HG03571 (cell line): ENCODE measurements around the gene NLRP4.

Source experiments
- ATAC-seq: cut with Tn5 transposase; IDR thresholded peaks from one replicate; pipeline ENCODE4 v1.9.1; 2021; ENCODE audit not compliant: unreplicated experiment

The NLRP4 gene, protein sequence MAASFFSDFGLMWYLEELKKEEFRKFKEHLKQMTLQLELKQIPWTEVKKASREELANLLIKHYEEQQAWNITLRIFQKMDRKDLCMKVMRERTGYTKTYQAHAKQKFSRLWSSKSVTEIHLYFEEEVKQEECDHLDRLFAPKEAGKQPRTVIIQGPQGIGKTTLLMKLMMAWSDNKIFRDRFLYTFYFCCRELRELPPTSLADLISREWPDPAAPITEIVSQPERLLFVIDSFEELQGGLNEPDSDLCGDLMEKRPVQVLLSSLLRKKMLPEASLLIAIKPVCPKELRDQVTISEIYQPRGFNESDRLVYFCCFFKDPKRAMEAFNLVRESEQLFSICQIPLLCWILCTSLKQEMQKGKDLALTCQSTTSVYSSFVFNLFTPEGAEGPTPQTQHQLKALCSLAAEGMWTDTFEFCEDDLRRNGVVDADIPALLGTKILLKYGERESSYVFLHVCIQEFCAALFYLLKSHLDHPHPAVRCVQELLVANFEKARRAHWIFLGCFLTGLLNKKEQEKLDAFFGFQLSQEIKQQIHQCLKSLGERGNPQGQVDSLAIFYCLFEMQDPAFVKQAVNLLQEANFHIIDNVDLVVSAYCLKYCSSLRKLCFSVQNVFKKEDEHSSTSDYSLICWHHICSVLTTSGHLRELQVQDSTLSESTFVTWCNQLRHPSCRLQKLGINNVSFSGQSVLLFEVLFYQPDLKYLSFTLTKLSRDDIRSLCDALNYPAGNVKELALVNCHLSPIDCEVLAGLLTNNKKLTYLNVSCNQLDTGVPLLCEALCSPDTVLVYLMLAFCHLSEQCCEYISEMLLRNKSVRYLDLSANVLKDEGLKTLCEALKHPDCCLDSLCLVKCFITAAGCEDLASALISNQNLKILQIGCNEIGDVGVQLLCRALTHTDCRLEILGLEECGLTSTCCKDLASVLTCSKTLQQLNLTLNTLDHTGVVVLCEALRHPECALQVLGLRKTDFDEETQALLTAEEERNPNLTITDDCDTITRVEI

GRCh38 chr19:55836340-55836739 lies at the start of gene NLRP4:
TSS of gene NLRP4 (plus strand) at chr19:55836540. CDS start at chr19:55852081, 15,541 bp downstream.
- no peak for ATAC-seq

- no peak for ATAC-seq
Measured at GRCh38 chr19:55795021-55795420, 41.3 kb upstream of the NLRP4 start.

DNA sequence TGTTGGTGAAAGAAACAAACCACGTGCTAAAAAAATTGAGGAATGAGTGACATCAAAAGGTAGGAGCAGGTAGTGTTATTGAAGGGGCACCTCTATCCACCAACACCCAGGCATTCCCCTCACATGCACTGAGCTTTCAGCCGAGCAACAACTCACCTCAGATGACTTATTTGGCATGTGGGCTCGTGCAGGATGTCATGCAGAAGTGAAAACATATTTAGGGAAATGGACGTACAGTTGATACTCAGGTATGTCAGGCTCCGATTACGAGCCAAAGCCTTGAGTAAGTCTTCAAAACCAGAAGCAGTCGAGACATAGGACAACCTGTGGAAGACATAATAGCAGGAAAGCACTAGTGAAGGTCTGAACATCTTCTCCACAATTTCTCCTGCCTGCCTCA lies 34.9 kb upstream of the NLRP4 start:
- no peak for ATAC-seq

DNA sequence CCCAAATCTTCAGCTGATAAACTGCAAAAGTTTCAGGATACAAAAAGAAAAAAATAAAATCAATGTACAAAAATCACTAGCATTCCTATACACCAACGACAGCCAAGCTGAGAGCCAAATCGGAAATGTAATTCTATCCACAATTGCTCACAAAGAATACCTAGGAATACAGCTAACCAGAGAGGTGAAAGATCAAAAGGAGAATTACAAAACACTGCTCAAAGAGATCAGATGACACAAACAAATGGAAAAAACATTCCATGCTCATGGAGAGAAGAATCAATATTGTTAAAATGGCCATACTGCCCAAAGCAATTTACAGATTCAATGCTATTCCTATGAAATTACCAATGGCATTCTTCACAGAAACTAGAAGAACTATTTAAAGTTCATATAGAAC lies 34.1 kb upstream of the NLRP4 start:
- ATAC-seq: no peak

GRCh38 chr19:55809381-55810058 lies 26.8 kb upstream of the NLRP4 start:
- ATAC-seq: no peak

- ATAC-seq: no peak
Measured at GRCh38 chr19:55811340-55811739, 25.0 kb upstream of the NLRP4 start.

DNA sequence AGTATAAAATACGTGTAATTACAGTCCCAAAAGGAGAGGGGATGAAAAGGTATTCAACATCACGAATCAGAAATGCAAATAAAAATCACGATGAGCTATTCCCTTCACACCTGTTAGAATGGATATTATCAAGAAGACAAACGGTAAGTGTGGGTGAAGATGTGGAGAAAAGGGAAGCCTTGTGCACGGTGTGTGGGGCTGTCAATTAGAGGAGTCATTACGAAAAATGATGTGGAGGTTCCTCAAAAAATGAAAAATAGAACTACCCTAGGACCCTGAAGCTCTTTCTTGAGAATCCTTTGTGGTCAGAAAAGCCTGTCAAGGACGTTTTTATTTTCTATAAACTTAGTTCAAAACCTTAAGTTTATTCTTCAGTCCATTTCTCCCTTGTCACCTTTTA lies 23.9 kb upstream of the NLRP4 start:
- ATAC-seq: no peak

- no peak for ATAC-seq
Measured at GRCh38 chr19:55813906-55814305, 22.4 kb upstream of the NLRP4 start.

- ATAC-seq: no peak
Measured at GRCh38 chr19:55820037-55820436, 16.3 kb upstream of the NLRP4 start.

DNA sequence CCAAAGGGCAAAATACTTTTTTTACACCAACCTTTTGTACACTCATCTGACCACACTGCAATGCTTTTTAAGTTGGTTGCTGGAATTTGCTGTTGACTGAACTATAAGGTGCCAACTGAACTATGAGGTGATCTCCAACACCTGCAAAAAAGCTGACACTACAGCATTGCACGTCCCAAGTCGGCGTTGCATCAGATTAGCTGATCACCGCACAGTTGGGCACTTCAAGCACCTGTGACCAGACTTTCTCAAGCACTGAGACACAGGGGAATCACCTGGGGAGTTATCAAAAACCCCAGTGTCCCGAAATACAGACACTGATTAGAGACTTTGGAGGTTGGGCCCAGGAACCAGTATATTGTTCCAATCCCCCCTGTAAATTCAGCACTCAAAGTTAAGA lies 5.7 kb upstream of the NLRP4 start:
- ATAC-seq: no peak

DNA sequence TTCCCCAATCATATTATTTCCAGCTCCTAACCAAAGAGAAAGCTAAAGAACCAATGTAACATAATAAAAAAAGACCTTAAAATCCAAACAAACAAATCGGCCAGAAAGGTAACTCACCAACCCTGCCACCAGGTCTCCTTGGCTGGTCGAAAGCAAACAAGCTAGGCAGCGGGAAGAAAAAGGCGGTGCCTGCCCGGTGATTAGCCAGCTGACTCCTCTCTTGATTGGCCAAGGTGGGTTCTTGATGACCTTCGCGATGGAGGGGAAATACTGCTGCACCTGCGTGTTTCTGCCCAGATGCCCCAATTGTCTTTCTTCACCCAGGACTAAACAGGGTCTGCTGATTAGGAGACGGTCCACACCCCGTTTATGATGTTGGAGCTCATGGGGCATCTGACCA lies 4.5 kb upstream of the NLRP4 start, which contains the start of gene NLRP11:
NLRP11 (minus strand) TSS at position 154 of the 400 bp plus-strand sequence. CDS start 13,825 bp downstream, outside the sequence.
- ATAC-seq: no peak

DNA sequence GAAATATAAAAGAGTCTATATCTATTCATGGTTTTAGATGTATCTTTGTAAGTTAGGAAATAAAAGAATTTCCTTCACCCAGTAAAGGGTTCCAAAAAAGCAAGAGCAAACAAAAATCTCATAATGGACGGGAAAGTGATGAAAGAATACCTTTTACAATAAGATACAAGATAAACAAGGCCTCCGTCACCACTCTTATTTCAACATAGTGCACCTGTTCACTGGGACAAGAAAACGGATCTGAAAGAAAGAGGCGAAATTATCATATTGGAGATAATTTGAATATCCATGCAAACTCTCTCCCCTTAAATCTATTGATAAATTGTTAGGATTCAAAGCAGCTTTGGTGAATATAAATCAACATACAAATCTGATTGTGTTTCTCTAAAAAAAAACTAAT lies 3.7 kb upstream of the NLRP4 start:
- ATAC-seq: no peak

GRCh38 chr19:55838251-55838650 lies 1.9 kb downstream of the NLRP4 start:
- no peak for ATAC-seq

DNA sequence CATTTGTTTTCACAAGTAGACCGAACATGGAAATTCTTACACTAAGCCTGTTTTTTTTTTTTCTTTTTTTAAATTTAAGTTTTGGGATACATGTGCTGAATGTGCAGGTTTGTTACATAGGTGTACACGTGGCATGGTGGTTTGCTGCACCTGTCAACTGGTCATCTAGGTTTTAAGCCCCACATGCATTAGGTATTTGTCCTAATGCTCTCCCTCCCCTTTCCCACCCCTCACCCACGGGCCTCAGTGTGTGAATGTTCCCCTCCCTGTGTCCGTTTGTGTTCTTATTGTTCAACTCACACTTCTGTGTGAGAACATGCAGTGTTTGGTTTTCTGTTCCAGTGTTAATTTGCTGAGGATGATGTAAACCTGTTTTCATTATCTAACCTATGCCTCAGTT lies 2.6 kb downstream of the NLRP4 start:
- no peak for ATAC-seq

DNA sequence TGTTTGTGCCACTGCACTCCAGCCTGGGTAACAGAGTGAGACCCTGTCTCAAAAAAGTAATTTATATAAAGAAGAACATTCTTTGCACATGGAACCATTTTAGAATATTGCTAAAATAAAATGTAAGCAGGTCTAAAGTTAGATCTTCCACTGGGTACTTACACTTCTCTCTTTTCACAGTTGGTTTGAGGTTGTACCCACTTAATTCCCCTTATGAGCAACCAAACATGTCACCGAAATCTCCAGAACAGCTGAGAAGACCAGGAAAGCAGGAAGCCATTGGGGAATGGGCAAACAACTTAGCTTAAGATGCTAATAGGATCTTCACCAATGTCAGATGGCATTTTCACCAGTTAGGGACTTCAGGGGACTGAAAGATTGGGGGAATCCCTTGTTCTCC lies 18.8 kb downstream of the NLRP4 start:
- ATAC-seq: no peak

DNA sequence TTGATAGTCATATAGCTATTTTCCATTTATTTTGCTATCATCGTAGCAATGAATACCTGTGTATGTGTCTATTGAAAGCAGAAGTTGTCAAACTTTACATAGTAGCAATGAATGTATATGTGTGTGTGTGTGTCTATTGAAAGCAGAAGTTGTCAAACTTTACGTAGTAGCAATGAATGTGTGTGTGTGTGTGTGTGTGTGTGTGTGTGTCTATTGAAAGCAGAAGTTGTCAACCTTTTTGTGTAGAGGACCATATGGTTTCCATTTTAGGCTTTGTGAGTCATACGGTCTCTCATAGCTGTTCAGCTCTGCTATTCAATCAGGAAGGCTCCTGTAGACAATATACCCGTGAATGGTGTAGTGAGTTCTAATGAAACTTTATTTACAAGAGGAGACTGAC lies 20.8 kb downstream of the NLRP4 start:
- no peak for ATAC-seq

DNA sequence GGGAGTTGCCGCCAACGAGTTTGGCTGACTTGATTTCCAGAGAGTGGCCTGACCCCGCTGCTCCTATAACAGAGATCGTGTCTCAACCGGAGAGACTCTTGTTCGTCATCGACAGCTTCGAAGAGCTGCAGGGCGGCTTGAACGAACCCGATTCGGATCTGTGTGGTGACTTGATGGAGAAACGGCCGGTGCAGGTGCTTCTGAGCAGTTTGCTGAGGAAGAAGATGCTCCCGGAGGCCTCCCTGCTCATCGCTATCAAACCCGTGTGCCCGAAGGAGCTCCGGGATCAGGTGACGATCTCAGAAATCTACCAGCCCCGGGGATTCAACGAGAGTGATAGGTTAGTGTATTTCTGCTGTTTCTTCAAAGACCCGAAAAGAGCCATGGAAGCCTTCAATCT lies 21.6 kb downstream of the NLRP4 start:
- no peak for ATAC-seq

GRCh38 chr19:55858401-55858800 lies 22.1 kb downstream of the NLRP4 start:
- no peak for ATAC-seq

DNA sequence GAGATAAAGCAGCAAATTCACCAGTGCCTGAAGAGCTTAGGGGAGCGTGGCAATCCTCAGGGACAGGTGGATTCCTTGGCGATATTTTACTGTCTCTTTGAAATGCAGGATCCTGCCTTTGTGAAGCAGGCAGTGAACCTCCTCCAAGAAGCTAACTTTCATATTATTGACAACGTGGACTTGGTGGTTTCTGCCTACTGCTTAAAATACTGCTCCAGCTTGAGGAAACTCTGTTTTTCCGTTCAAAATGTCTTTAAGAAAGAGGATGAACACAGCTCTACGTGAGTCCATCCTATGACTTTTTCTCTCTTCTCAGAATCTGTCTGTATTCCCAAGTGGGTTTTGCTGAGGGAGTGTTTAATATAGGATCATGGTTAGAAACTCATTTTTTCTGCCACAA lies 22.6 kb downstream of the NLRP4 start:
- no peak for ATAC-seq

GRCh38 chr19:55866521-55866920 lies 30.2 kb downstream of the NLRP4 start:
- ATAC-seq: no peak

- ATAC-seq: no peak
Measured at GRCh38 chr19:55867101-55867500, 30.8 kb downstream of the NLRP4 start.
